Activated naive CD4-positive, alpha-beta T cell treated with anti-CD3 and anti-CD28 coated beads, Interleukin-2, amount 10 ng/mL, durations not matched to agents 7 days and 5 days (primary cell): ENCODE data around the gene LPXN.

Source experiments
- CTCF ChIA-PET: fragments of 350-600 bp; sonication (Branson Sonifier 250); formaldehyde crosslinking; loops from one replicate; lab custom pipeline; 2021; ENCODE audit warnings: antibody characterized with exemption; lab: Charles Lee
- DNase-seq: peaks from one replicate; pipeline ENCODE4 v3.0.0-alpha.2; 2020
- H3K27ac Mint-ChIP-seq: one replicate; pipeline ENCODE4 v1.8.0; 2021; ENCODE audit warnings: mild to moderate bottlenecking, moderate library complexity, mixed read lengths
- H3K27me3 Mint-ChIP-seq: one replicate; pipeline ENCODE4 v1.8.0; 2021; ENCODE audit warnings: mild to moderate bottlenecking, mixed read lengths
- H3K36me3 Mint-ChIP-seq: one replicate; pipeline ENCODE4 v1.8.0; 2021; ENCODE audit warnings: mixed read lengths
- H3K4me1 Mint-ChIP-seq: one replicate; pipeline ENCODE4 v1.8.0; 2021; ENCODE audit warnings: mixed read lengths
- H3K4me3 Mint-ChIP-seq: one replicate; pipeline ENCODE4 v1.8.0; 2021; ENCODE audit warnings: mild to moderate bottlenecking, moderate library complexity, mixed read lengths
- H3K9me3 Mint-ChIP-seq: one replicate; pipeline ENCODE4 v1.8.0; 2021; ENCODE audit warnings: mixed read lengths

LPXN gene

GRCh38 chr11:58497951-58498350 lies 77.7 kb downstream of the LPXN start:
- no peak for DNase-seq
- no peaks in the 10 kb centered on the region for H3K27me3 Mint-ChIP-seq
- no peak overlapping the region for H3K27ac Mint-ChIP-seq
- H3K4me3 Mint-ChIP-seq: no peak overlapping the region
- CTCF ChIA-PET: no interaction called here
- peaks cover 14% of the 10 kb centered on the region for H3K4me1 Mint-ChIP-seq
- no peaks in the 10 kb centered on the region for H3K36me3 Mint-ChIP-seq
- H3K9me3 Mint-ChIP-seq: no peaks in the 10 kb centered on the region

DNA sequence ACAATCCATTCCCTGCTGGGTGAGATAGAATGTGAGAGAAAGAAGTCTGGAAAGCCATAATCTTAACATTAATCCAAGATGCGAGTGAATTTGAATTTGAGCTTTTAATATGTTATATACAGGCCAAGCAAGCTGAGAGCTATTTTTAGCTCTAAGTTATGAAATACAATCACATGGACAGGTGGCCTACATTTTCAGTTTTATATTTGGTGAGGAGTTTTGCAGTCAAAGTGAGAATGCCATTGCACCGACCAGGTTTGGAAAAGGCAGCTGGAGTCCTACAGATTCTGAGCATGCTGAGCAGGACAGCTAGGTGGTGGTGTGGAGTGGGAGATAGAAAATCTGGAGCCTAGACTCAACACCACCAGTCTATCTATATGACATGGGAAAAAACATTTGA lies 79.8 kb downstream of the LPXN start:
- CTCF ChIA-PET: interaction anchor here (0.6 kb wide), 1 partner anchor 622 kb away, joined by 3 read pairs; no protein-coding TSS in a partner anchor
- Mint-ChIP-seq H3K36me3 (no peaks in the 10 kb centered on the region), H3K27me3 (no peaks in the 10 kb centered on the region), H3K4me3 (no peak overlapping the region), H3K27ac (no peak overlapping the region), H3K9me3 (no peaks in the 10 kb centered on the region), H3K4me1 (peaks cover 14% of the 10 kb centered on the region)
- no peak for DNase-seq

GRCh38 chr11:58494101-58494500 lies 81.6 kb downstream of the LPXN start:
- DNase-seq: no peak
- Mint-ChIP-seq H3K36me3 (no peaks in the 10 kb centered on the region), H3K4me3 (no peak overlapping the region), H3K27ac (no peak overlapping the region), H3K4me1 (peaks cover 14% of the 10 kb centered on the region), H3K27me3 (no peaks in the 10 kb centered on the region), H3K9me3 (no peaks in the 10 kb centered on the region)
- CTCF ChIA-PET: no interaction called here

DNA sequence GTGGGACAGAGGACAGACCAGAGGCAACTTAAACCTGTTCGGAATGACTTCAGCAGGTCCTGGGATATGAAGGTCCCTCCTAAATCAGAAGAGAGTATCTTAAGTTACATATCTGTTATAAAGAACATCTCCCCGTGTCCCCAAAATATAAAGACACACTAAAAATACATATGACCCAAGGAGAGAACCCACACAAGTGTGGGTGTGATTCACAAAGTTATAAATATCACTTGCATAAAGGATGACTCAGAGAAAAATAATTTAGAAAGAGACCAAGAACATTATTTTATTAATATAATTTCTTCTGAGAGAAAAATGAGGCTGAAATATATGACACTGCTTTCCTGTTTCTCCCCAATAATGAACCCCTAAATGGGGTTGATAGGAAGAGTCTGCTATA lies 82.0 kb downstream of the LPXN start:
- H3K27me3 Mint-ChIP-seq: no peaks in the 10 kb centered on the region
- H3K27ac Mint-ChIP-seq: no peak overlapping the region
- no peak overlapping the region for H3K4me3 Mint-ChIP-seq
- no peaks in the 10 kb centered on the region for H3K9me3 Mint-ChIP-seq
- H3K4me1 Mint-ChIP-seq: peaks cover 10% of the 10 kb centered on the region
- DNase-seq: no peak
- H3K36me3 Mint-ChIP-seq: no peaks in the 10 kb centered on the region
- CTCF ChIA-PET: no interaction called here

DNA sequence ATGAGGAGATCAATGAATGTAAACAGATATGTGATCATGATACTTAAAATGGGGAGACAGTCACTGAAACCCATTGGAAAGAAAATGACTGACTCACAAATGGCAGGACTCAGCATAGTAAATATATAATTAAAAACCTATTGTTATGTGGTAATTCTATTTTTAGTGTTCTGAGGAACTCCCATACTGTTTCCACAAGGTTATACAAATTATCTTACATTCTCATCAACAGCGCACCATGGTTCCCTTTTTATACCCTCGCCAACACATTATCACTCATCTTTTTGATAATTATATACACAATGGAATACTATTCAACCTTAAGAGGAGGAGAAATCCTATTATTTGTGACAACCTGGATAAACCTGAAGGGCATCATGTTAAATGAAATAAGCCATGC lies 84.8 kb downstream of the LPXN start:
- CTCF ChIA-PET: no interaction called here
- Mint-ChIP-seq H3K27ac (no peak overlapping the region), H3K4me1 (no peaks in the 10 kb centered on the region)

DNA sequence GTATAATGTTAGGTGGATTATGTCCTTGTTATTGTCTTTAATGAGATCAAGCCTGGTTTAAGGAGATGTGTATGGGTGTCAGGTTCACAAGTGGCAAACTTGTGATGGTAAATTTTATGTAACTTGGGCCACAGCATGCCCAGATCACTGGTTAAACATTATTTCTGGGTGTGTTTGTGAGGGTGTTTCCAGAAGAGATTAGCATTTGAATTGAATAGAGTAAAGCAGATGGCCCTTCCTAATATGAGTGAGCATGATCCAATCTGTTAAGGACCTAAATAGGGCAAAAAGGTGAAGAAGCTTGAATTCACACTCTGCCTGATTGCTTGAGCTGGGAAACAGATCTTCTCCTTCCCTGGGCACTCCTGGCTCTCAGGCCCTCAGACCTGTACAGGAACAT lies 88.5 kb downstream of the LPXN start:
- CTCF ChIA-PET: no interaction called here
- Mint-ChIP-seq H3K4me1 (no peaks in the 10 kb centered on the region), H3K36me3 (no peaks in the 10 kb centered on the region), H3K27ac (no peak overlapping the region), H3K4me3 (no peak overlapping the region), H3K27me3 (no peaks in the 10 kb centered on the region), H3K9me3 (no peaks in the 10 kb centered on the region)
- DNase-seq: no peak

More for the DNA sequence above, 84.8 kb downstream of the LPXN start:
- no peak for DNase-seq
- no peak overlapping the region for H3K4me3 Mint-ChIP-seq
- H3K36me3 Mint-ChIP-seq: no peaks in the 10 kb centered on the region
- H3K9me3 Mint-ChIP-seq: no peaks in the 10 kb centered on the region
- no peaks in the 10 kb centered on the region for H3K27me3 Mint-ChIP-seq

- Mint-ChIP-seq H3K9me3 (no peaks in the 10 kb centered on the region), H3K36me3 (no peaks in the 10 kb centered on the region), H3K4me3 (no peak overlapping the region), H3K4me1 (no peaks in the 10 kb centered on the region), H3K27me3 (no peaks in the 10 kb centered on the region), H3K27ac (no peak overlapping the region)
- DNase-seq: no peak
- CTCF ChIA-PET: no interaction called here
Measured at GRCh38 chr11:58485961-58486360, 89.7 kb downstream of the LPXN start.
